RWPE2 (cell line): ENCODE measurements around the gene ZCCHC2.

Experiments used
- ATAC-seq: fragments of 200-7000 bp; cut with Tn5 transposase; 3 replicates; pipeline ENCODE4 v1.9.1; 2021; ENCODE audit warnings: low read depth
- DNase-seq: peaks from one replicate; pipeline ENCODE4 v3.0.0-alpha.2; 2020; ENCODE audit warnings: low spot score
- H3K27ac ChIP-seq: fragments of 450-650 bp; 2 replicates; pipeline ENCODE4 v1.5.1; 2017; ENCODE audit warnings: mild to moderate bottlenecking; ENCODE audit not compliant: poor library complexity, severe bottlenecking
- H3K27me3 ChIP-seq: fragments of 250-450 bp; sonication (Bioruptor Pico); 2 replicates; pipeline ENCODE4 v1.5.1; 2021; ENCODE audit warnings: mild to moderate bottlenecking, moderate library complexity; ENCODE audit not compliant: insufficient read depth, poor library complexity, severe bottlenecking
- H3K36me3 ChIP-seq: fragments of 250-450 bp; sonication (Bioruptor Pico); 2 replicates; pipeline ENCODE4 v1.5.1; 2020; ENCODE audit warnings: low read depth, mild to moderate bottlenecking, moderate library complexity
- H3K4me1 ChIP-seq: fragments of 250-450 bp; sonication (Bioruptor Pico); 2 replicates; pipeline ENCODE4 v1.5.1; 2021; ENCODE audit warnings: mild to moderate bottlenecking, moderate library complexity; ENCODE audit not compliant: insufficient read depth, poor library complexity, severe bottlenecking
- H3K4me3 ChIP-seq: fragments of 250-450 bp; sonication (Bioruptor Pico); 2 replicates; pipeline ENCODE4 v1.5.1; 2021; ENCODE audit warnings: mild to moderate bottlenecking, moderate library complexity; ENCODE audit not compliant: severe bottlenecking
- H3K9me3 ChIP-seq: fragments of 250-450 bp; sonication (Bioruptor Pico); 2 replicates; pipeline ENCODE4 v1.5.1; 2021; ENCODE audit warnings: mild to moderate bottlenecking, moderate library complexity; ENCODE audit not compliant: severe bottlenecking
- TF ChIP-seq, protein P1 (sequence below): fragments of 450-650 bp; IDR thresholded peaks from one replicate; pipeline ENCODE4 v1.5.1; 2017; ENCODE audit warnings: mild to moderate bottlenecking, moderate library complexity; ENCODE audit not compliant: poor library complexity, severe bottlenecking

ZCCHC2 gene

DNA sequence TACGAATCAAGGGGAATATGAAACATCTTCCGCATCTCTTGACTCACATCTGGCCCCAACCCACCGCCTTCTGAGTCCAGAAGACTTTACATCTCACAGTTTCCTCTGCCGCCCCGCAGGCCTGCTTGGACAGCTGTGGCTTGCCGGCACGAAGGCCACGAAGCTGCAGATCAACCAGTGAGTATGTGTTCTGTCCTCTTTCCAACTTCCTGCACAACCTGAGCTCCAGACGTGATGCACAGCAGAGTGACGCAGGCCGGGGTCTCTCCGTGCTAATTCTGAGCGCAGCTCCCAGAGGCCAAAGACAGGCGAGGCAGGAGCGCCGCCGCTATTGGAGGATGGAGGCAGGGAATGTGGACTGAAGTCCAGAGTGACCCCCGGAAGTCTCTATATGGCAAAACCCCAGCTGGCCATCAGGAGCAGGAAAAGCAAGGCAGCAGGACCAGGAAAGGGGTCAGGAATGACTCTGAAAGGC, 93.5 kb downstream of the ZCCHC2 start:
- no peak overlapping the region for H3K4me3 ChIP-seq
- H3K4me1 ChIP-seq = no peaks in the 10 kb centered on the region
- DNase-seq = no peak
- H3K9me3 ChIP-seq = no peaks in the 10 kb centered on the region
- TF ChIP-seq, protein P1, sequence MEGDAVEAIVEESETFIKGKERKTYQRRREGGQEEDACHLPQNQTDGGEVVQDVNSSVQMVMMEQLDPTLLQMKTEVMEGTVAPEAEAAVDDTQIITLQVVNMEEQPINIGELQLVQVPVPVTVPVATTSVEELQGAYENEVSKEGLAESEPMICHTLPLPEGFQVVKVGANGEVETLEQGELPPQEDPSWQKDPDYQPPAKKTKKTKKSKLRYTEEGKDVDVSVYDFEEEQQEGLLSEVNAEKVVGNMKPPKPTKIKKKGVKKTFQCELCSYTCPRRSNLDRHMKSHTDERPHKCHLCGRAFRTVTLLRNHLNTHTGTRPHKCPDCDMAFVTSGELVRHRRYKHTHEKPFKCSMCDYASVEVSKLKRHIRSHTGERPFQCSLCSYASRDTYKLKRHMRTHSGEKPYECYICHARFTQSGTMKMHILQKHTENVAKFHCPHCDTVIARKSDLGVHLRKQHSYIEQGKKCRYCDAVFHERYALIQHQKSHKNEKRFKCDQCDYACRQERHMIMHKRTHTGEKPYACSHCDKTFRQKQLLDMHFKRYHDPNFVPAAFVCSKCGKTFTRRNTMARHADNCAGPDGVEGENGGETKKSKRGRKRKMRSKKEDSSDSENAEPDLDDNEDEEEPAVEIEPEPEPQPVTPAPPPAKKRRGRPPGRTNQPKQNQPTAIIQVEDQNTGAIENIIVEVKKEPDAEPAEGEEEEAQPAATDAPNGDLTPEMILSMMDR = no peak
- no peak for ATAC-seq
- no peaks in the 10 kb centered on the region for H3K36me3 ChIP-seq
- no peak overlapping the region for H3K27ac ChIP-seq
- no peaks in the 10 kb centered on the region for H3K27me3 ChIP-seq

DNA sequence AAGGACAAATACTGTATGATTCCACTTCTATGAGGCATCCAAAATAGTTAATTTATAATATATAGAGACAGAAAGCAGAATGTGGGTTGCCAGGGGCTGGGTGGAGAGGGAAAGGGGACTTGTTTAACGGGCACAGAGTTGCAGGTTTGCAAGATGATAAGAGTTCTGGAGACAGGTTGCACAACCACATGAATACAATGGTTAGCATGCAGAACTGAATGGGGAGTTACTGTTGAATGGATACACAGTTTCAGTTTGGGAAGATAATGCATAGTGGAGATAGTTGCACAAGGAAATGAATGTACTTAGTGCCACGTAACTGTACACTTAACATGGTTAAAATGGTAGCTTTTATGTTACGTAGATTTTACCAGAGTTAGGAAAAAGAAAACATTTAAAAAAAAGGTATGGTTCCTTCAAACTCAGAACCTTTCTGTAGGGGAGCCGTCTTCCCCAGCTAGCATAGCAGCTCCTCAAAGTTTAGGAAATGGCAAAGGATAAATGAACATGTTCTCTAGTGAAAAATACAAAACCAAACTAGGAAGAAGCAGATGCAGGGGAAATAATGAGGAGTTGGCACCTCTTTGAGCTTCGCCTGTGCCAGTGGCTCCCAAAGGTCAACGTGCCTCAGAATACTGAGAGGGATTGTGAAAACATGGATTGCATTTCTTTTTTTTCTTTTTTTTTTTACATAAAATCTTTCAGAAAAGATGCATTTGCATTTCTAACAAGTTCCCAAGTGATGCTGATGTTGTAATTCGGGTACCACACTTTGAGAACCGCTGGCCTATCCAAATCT, 95.2 kb downstream of the ZCCHC2 start:
- H3K9me3 ChIP-seq = no peaks in the 10 kb centered on the region
- TF ChIP-seq, protein P1 = no peak
- H3K27ac ChIP-seq = no peak overlapping the region
- no peak for DNase-seq
- H3K4me1 ChIP-seq = no peaks in the 10 kb centered on the region
- H3K36me3 ChIP-seq = no peaks in the 10 kb centered on the region
- H3K4me3 ChIP-seq = no peak overlapping the region
- no peak for ATAC-seq
- H3K27me3 ChIP-seq = no peaks in the 10 kb centered on the region

DNA sequence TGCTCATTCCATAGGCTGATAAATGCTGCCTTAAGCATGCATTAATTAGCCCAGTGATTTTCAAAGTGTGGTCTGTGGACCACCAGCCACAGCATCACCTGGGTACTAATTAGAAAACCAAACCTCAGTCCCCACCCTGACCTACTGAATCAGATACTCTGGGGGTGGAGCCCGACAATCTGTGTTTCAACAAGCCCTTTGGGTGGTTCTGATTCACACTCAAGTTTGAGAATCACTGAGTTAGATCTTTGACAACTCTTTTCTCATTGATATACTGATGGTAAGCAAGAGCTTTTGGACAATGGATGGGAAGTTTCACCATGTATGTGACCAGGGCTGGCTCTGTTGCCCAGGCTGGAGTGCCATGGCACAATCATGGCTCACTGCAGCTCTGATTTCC, 95.9 kb downstream of the ZCCHC2 start:
- H3K36me3 ChIP-seq = no peaks in the 10 kb centered on the region
- no peak for DNase-seq
- H3K9me3 ChIP-seq = no peaks in the 10 kb centered on the region
- ATAC-seq = no peak
- TF ChIP-seq, protein P1 = no peak
- H3K27me3 ChIP-seq = no peaks in the 10 kb centered on the region
- no peak overlapping the region for H3K27ac ChIP-seq
- H3K4me3 ChIP-seq = no peak overlapping the region
- no peaks in the 10 kb centered on the region for H3K4me1 ChIP-seq

DNA sequence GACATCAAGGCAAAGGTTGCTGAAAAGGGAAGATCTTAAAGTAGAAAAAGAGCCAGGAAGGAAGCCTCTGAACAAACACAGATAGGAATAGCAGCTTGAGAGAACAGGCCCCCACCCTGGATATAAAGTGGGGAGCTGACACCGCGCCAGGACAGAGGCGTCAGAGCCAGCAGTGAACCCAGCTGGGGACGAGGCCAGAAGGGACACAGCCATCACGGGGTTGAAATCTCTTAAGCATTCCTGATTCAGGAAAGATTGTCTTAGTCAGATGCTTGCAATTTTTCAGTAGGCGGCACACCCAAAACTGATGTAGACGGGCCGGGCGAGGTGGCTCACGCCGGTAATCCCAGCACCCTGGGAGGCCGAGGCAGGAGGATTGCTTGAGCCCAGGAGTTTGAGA, 98.7 kb downstream of the ZCCHC2 start:
- TF ChIP-seq, protein P1 = no peak
- Histone ChIP-seq H3K36me3 (no peaks in the 10 kb centered on the region), H3K27me3 (no peaks in the 10 kb centered on the region), H3K9me3 (no peaks in the 10 kb centered on the region), H3K27ac (no peak overlapping the region), H3K4me3 (no peak overlapping the region), H3K4me1 (no peaks in the 10 kb centered on the region)
- DNase-seq = no peak
- ATAC-seq = no peak

DNA sequence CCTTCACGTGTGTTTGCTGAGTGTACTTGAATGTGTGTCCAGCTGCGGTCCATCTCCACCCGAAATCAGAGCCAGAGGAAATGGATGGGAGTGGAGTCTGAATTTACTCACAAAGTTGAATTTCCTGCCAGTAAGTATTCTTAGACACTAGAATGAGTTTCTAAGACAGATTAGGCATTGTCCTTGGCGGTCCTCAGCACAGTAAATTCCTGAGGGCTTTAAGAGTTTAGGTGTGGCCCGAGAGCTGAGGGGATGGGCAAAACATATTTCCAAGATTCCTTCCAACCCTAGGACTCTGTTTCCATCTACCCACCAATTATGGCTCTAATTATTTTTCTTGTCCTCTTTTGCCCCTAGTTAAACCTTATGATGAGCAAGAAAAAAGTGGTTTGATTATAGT, 102.2 kb downstream of the ZCCHC2 start:
- Histone ChIP-seq H3K27me3 (no peaks in the 10 kb centered on the region), H3K4me3 (no peak overlapping the region), H3K9me3 (no peaks in the 10 kb centered on the region), H3K27ac (peak overlapping the region; percentile 56), H3K4me1 (no peaks in the 10 kb centered on the region), H3K36me3 (no peaks in the 10 kb centered on the region)
- TF ChIP-seq, protein P1 = no peak
- DNase-seq = no peak
- peak; percentile 68 for ATAC-seq
